Astrocyte (in vitro differentiated cells and primary cell): ENCODE data around the gene RPS6KA4. TPM values are rescaled to one million over a fixed set of nuclear protein-coding genes. Genes with fewer than 3 reads are reported as not detected.

Source experiments
- DNase-seq: peaks from one replicate; pipeline ENCODE4 v3.0.0-alpha.2; 2010; ENCODE audit warnings: low read depth
- FAIRE-seq: peaks from 2 replicates; lab custom pipeline; 2011; peaks lifted over from hg19 to GRCh38; lab: Jason Lieb, UNC
- H2AFZ ChIP-seq: 2 replicates; pipeline ENCODE4 v1.6.0; 2012; ENCODE audit warnings: low read depth, low read length, inconsistent platforms
- H3K27ac ChIP-seq: 2 replicates; pipeline ENCODE4 v1.5.1; 2011; ENCODE audit warnings: low read depth, low read length, inconsistent platforms
- H3K27me3 ChIP-seq: 2 replicates; pipeline ENCODE4 v1.6.0; 2011; ENCODE audit warnings: low read length, inconsistent platforms; ENCODE audit not compliant: insufficient read depth
- H3K36me3 ChIP-seq: 2 replicates; pipeline ENCODE4 v1.5.1; 2011; ENCODE audit warnings: low read length, inconsistent platforms; ENCODE audit not compliant: insufficient read depth
- H3K4me1 ChIP-seq: 2 replicates; pipeline ENCODE4 v1.5.1; 2011; ENCODE audit warnings: low read length, inconsistent platforms; ENCODE audit not compliant: insufficient read depth
- H3K4me2 ChIP-seq: 2 replicates; pipeline ENCODE4 v1.6.0; 2012; ENCODE audit warnings: low read length, inconsistent platforms
- H3K4me3 ChIP-seq: 2 replicates; pipeline ENCODE4 v1.5.1; 2011; ENCODE audit warnings: low read depth, mild to moderate bottlenecking, low read length, inconsistent platforms; ENCODE audit not compliant: insufficient read depth
- H3K79me2 ChIP-seq: 2 replicates; pipeline ENCODE4 v1.6.0; 2012; ENCODE audit warnings: mild to moderate bottlenecking, low read length, inconsistent platforms; ENCODE audit not compliant: insufficient read depth
- H3K9ac ChIP-seq: 2 replicates; pipeline ENCODE4 v1.6.0; 2012; ENCODE audit warnings: mild to moderate bottlenecking, low read length, inconsistent platforms
- H3K9me3 ChIP-seq: 2 replicates; pipeline ENCODE4 v1.5.1; 2012; ENCODE audit warnings: low read depth, mild to moderate bottlenecking, low read length, inconsistent platforms; ENCODE audit not compliant: insufficient read depth
- H4K20me1 ChIP-seq: 2 replicates; pipeline ENCODE4 v1.6.0; 2012; ENCODE audit warnings: low read length, inconsistent platforms; ENCODE audit not compliant: insufficient read depth
- H3K27ac Mint-ChIP-seq: one replicate; pipeline ENCODE4 v1.8.0; 2021; ENCODE audit warnings: mild to moderate bottlenecking, mixed read lengths; ENCODE audit not compliant: unreplicated experiment
- H3K27me3 Mint-ChIP-seq: one replicate; pipeline ENCODE4 v1.8.0; 2021; ENCODE audit warnings: low read depth, mixed read lengths; ENCODE audit not compliant: unreplicated experiment
- H3K36me3 Mint-ChIP-seq: one replicate; pipeline ENCODE4 v1.8.0; 2021; ENCODE audit warnings: low read depth, mixed read lengths; ENCODE audit not compliant: unreplicated experiment
- H3K4me1 Mint-ChIP-seq: one replicate; pipeline ENCODE4 v1.8.0; 2021; ENCODE audit warnings: low read depth, mixed read lengths; ENCODE audit not compliant: unreplicated experiment
- H3K4me3 Mint-ChIP-seq: one replicate; pipeline ENCODE4 v1.8.0; 2021; ENCODE audit warnings: mild to moderate bottlenecking, moderate library complexity, mixed read lengths; ENCODE audit not compliant: unreplicated experiment
- H3K9me3 Mint-ChIP-seq: one replicate; pipeline ENCODE4 v1.8.0; 2021; ENCODE audit warnings: mild to moderate bottlenecking, mixed read lengths; ENCODE audit not compliant: unreplicated experiment
- EZH2 ChIP-seq: IDR thresholded peaks from 2 replicates; pipeline ENCODE4 v1.6.1; 2012; ENCODE audit warnings: mild to moderate bottlenecking, low read length, inconsistent platforms; ENCODE audit not compliant: insufficient read depth
- total RNA-seq: library from RNA; stranded (reverse); gene quantifications from 2 replicates; pipeline ENCODE4 v1.2.1, GENCODE V29; 2021
- TF ChIP-seq, protein P1 (sequence below): IDR thresholded peaks from 2 replicates; pipeline ENCODE4 v1.5.1; 2011; ENCODE audit warnings: low read depth, mild to moderate bottlenecking, inconsistent platforms, low read length, moderate library complexity; ENCODE audit not compliant: insufficient read depth

Gene RPS6KA4
- total RNA-seq, 1 donor from 2014 or later: 36.2 TPM

DNA sequence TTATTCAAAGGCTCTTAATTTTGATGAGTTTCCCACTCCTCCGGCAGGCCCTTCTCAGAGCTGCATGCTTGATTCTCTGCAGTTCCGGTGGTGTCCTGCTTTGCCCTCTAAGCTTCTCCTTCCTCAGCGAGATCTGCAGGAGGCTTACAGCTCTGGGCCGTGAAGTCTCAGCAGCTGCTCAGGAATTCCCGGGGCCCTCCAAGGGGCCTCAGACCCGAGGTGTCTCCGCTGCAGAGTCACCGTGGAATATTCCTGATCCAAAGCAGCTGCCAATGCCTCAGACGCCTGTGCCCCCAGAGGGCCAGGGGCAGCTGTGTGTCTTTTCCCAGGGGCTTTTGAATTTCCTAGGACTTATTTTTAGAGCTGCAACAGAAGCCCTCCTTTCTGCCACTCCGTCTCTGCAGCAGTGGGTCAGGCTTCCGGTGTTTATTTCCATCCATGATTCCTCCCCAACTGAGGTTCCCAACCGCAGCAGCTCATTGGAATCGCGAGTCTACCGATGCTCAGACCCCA is 37.2 kb downstream of the RPS6KA4 start:
- TF ChIP-seq, protein P1, sequence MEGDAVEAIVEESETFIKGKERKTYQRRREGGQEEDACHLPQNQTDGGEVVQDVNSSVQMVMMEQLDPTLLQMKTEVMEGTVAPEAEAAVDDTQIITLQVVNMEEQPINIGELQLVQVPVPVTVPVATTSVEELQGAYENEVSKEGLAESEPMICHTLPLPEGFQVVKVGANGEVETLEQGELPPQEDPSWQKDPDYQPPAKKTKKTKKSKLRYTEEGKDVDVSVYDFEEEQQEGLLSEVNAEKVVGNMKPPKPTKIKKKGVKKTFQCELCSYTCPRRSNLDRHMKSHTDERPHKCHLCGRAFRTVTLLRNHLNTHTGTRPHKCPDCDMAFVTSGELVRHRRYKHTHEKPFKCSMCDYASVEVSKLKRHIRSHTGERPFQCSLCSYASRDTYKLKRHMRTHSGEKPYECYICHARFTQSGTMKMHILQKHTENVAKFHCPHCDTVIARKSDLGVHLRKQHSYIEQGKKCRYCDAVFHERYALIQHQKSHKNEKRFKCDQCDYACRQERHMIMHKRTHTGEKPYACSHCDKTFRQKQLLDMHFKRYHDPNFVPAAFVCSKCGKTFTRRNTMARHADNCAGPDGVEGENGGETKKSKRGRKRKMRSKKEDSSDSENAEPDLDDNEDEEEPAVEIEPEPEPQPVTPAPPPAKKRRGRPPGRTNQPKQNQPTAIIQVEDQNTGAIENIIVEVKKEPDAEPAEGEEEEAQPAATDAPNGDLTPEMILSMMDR: no peak
- TF ChIP-seq EZH2: no peak
- H3K27me3 Mint-ChIP-seq: peaks cover 23% of the 10 kb centered on the region
- H3K27me3 ChIP-seq: peaks cover 2% of the 10 kb centered on the region
- DNase-seq: no peak
- H3K36me3 Mint-ChIP-seq: no peaks in the 10 kb centered on the region
- peak overlapping the region; percentile 63 for H2AFZ ChIP-seq
- H3K27ac ChIP-seq: no peak overlapping the region
- H3K4me1 Mint-ChIP-seq: no peaks in the 10 kb centered on the region
- H3K9ac ChIP-seq: no peak overlapping the region
- H3K4me2 ChIP-seq: peak overlapping the region; percentile 65
- no peak overlapping the region for H3K4me3 ChIP-seq
- H3K27ac Mint-ChIP-seq: no peak overlapping the region
- H4K20me1 ChIP-seq: no peaks in the 10 kb centered on the region
- FAIRE-seq: no peak
- H3K4me1 ChIP-seq: peaks cover 7% of the 10 kb centered on the region
- H3K9me3 ChIP-seq: no peaks in the 10 kb centered on the region
- no peak overlapping the region for H3K4me3 Mint-ChIP-seq
- H3K36me3 ChIP-seq: no peaks in the 10 kb centered on the region
- peaks cover 4% of the 10 kb centered on the region for H3K9me3 Mint-ChIP-seq
- H3K79me2 ChIP-seq: no peaks in the 10 kb centered on the region

DNA sequence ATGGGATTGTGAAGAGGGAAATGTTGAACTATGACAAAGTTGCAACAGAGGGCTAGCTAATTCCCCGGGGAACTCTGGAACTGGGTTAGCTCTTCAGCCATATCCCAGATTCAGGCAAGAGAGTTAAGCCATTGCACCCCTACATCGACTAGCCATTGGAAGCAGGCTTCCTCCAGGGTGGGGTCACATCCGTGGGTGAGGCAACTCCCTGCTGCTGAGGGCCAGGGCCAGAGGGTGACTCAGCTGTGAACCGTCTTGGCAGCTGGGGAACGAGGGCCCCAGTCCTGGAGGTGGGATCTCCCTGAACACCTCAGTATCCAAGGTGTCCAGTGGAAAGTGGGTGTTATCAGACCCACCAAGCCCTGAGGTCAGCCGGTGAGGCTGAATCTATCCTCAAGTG is 41.1 kb downstream of the RPS6KA4 start:
- Histone ChIP-seq H2AFZ (no peak overlapping the region), H3K79me2 (no peaks in the 10 kb centered on the region), H3K4me3 (no peak overlapping the region), H3K27me3 (peaks cover 4% of the 10 kb centered on the region), H3K36me3 (no peaks in the 10 kb centered on the region), H3K4me2 (no peak overlapping the region), H3K27ac (no peak overlapping the region), H3K9ac (no peak overlapping the region), H4K20me1 (no peaks in the 10 kb centered on the region), H3K9me3 (no peaks in the 10 kb centered on the region), H3K4me1 (peaks cover 7% of the 10 kb centered on the region)
- FAIRE-seq: no peak
- Mint-ChIP-seq H3K9me3 (peaks cover 15% of the 10 kb centered on the region), H3K27ac (no peak overlapping the region), H3K27me3 (peaks cover 19% of the 10 kb centered on the region), H3K36me3 (no peaks in the 10 kb centered on the region), H3K4me3 (no peak overlapping the region), H3K4me1 (no peaks in the 10 kb centered on the region)
- no peak for DNase-seq
- TF ChIP-seq, protein P1: no peak

DNA sequence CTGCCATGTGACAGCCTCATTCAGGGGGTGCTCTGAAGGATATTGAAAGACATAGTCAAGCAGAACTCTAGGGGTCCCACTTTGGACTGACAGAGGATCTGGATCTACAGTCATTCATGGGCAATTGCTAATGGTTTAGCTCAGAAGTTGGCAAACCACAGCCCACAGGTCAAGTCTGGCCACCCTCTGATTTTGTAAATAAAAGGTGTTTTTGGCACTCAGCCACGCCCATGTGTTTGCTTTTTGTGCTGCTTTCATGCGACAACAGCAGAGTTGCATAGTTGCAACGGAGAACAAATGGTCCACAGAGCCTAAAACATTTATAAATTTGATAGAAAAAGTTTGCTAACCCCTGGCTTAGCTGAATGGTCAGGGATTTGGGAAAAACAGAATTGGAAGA is 41.7 kb downstream of the RPS6KA4 start:
- Mint-ChIP-seq H3K9me3 (peaks cover 15% of the 10 kb centered on the region), H3K4me1 (no peaks in the 10 kb centered on the region), H3K27me3 (peaks cover 14% of the 10 kb centered on the region), H3K4me3 (no peak overlapping the region), H3K36me3 (no peaks in the 10 kb centered on the region), H3K27ac (no peak overlapping the region)
- no peak for DNase-seq
- Histone ChIP-seq H3K4me3 (no peak overlapping the region), H3K9ac (no peak overlapping the region), H3K9me3 (no peaks in the 10 kb centered on the region), H2AFZ (no peak overlapping the region), H3K27ac (no peak overlapping the region), H4K20me1 (no peaks in the 10 kb centered on the region), H3K4me2 (no peak overlapping the region), H3K27me3 (peaks cover 4% of the 10 kb centered on the region), H3K79me2 (no peaks in the 10 kb centered on the region), H3K36me3 (no peaks in the 10 kb centered on the region), H3K4me1 (peaks cover 7% of the 10 kb centered on the region)
- TF ChIP-seq EZH2: no peak
- TF ChIP-seq, protein P1: no peak
- no peak for FAIRE-seq
